Middle frontal gyrus (tissue), 1 donor: ENCODE results near the gene NCK1.

ENCODE experiments used
- DNase-seq: peaks from one replicate; pipeline ENCODE4 v3.0.0-alpha.2; 2015; ENCODE audit warnings: low spot score; ENCODE audit errors: extremely low spot score

The NCK1 gene

DNA sequence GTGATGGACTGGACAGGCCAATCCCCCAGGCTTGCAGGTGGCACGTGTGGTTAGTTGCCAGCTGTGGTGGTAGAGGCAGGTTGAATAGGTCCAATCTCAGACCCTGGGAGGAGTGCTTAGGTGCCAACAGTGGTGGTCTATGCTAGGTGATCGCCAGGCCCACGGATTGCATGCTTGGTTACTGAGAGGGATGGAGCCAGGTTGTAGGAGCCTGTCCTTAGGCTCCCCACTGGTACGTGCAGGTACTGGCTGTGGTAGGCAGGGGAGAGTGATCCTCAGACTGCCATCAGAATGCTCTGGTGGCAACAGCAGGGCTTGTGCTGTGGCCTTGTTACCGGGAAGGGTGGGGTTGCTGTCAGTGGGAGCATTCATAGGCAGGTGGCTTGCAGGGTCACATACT lies 44.7 kb downstream of the NCK1 start:
- no peak for DNase-seq

DNA sequence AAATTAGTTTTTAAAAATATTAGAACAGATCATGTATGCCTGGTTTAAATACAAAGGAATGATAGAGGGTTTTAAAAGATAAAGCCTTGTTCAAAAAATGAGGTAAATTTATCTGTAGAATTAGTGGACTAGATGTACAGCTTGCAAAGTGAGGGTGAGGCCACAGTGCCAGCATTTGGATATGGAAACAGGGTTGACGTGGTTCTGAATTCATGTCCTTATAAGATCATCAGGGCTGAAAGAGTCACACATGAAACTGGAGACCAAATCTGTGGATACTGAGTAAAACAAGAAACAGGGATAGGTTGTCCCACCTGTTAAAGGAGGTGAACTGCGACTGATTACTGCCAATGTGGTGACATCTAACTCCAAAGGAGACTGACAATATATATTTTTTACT lies 46.3 kb downstream of the NCK1 start:
- DNase-seq = no peak

DNA sequence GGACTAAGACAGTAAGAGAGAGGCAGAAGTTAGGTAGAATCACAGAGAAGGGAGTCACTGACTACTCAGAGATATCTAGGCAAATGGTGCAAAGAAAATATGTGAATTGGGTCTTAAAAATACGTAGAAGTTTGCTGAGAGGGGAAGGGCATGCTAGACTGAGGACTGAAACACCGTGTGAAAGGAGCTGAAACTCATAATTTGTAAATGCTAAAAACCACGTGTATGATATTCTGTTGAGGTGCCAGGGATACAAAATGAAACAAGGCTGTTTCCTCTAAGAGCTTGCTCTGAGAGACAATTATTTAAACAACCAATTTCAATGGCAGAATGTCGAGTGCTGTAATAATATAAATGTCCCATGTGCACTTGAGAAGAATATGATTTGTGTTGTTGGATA lies 47.2 kb downstream of the NCK1 start:
- no peak for DNase-seq

DNA sequence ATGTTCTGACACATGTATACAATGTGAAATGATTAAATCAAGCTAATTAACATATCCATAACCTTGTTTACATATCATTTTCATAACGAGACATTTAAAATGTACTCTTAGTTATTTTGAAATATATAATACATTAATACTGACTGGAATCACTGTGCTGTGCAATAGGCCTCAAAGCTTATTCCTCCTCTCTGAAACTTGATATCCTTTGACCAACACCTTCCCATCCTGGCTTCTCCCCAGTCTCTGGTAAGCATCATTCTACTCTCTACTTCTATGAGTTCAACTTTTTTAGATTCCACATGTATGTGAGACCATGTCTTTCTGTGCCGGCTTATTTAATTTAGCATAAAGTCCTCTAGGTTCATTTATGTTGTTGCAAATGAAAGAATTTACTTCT lies 48.7 kb downstream of the NCK1 start:
- no peak for DNase-seq

DNA sequence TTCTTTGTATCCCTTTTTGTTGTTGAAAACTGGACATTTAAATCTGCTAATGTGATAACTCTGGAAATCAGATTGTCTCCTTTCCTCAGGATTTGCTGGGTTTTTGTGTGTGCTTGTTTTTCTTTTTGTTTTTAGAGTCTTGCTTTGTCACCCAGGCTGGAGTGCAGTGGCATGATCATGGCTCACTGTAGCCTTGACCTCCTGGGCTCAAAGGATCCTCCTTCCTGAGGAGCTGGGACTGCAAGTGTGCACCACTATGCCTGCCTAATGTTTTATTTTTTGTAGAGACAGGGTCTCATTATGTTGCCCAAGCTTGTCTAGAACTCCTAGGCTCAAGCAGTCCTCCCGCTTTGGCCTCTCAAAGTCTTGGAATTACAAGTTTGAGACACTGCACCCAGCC lies 51.2 kb downstream of the NCK1 start:
- DNase-seq = no peak

DNA sequence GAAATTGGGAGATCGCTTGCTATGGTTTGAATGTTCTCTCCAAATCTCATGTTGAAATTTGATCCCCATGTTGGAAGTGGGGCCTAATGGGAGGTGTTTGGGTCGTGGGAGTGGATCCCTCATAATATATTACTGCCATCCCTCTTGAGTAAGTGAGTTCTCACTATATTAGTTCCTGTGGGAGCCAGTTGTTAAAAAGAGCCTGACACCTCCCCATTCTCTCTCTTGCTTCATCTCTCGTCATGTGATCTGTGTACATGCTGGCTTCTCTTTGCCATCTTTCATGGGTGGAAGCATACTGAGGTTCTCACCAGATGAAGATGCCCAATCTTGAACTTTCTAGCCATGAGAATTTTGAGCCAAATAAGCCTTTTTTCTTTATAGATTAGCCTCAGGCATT lies 52.7 kb downstream of the NCK1 start:
- no peak for DNase-seq

DNA sequence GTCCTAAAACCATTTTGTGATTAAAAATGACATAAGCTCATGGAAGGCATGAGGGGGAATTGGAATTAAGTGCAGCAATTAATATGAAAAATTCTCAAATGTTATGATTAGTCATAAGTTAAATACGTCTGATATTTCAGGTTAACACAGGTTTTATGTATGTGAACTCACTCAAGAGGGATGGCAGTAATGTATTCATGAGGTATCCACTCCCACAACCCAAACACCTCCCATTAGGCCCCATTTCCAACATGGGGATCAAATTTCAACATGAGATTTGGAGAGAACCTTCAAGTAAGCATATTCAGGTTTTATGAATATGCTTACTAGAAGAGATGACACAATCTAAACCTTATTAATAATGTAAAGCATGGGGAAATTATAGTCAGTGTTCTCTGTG lies 54.2 kb downstream of the NCK1 start:
- DNase-seq = no peak

DNA sequence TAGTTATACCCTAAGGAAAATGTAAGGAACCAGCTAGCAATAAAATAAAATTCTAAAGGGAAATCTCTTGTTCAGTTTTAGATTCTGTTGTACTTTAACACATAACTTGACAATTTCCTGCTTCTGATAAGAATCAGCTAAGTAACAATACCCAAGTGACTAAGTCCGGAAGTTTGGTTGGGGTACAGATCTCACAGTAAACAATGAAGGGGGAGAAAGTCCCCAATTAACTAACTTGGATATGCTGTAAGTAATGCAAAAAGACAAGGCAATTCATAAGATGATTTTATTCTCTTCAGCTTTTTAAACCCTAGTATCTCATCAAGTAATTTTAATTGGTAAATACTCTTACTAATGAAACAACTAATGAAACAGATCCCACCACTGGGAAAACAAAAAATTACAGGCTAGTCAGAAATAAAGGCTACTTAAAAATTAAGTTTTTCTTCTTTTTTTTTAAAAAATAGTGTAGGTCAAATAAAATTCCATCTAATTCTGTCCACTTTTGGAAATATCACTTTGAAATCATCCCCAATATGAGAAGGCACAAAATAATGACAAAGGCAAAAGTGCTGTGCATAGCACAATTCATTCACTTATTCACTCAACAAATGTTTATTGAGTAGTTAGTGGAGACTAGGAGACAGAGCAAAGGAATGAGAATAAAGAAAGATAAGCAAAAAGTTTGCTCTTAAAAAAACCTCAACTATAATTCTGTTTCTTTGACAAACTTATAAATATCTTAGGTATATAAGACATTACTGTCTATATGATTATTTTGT lies 58.0 kb downstream of the NCK1 start:
- DNase-seq = no peak

DNA sequence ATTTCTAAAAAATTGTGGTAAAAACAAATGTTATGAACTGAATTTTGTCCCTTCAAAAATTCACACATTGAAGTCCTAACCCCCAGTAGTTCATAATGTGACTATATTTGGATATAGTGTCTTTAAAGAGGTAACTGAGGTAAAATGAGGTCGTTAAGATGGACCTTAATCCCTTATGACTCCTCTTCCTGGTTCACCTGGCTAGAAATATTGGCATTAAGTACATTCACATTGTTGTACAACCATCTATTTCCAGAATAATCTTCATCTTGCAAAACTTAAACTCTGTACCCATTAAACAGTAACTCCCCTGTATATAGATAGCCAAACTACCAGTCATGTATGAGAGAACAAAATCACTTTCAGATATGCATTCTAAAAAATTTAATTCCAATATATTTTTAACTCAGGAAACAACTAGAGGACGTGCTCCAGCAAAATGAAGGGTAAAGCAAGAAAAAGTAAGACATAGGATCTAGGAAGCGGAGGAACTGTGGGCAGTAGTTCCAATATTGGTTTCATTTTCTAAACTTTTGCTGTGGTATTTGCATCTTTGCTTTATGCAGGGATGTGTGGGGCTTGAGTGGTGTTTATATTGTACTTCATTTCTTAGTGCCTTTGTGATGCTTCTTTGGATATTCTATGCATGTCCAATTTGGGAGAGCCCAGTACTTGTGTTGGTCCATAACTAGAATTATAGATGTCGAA lies 59.0 kb downstream of the NCK1 start:
- DNase-seq = no peak

DNA sequence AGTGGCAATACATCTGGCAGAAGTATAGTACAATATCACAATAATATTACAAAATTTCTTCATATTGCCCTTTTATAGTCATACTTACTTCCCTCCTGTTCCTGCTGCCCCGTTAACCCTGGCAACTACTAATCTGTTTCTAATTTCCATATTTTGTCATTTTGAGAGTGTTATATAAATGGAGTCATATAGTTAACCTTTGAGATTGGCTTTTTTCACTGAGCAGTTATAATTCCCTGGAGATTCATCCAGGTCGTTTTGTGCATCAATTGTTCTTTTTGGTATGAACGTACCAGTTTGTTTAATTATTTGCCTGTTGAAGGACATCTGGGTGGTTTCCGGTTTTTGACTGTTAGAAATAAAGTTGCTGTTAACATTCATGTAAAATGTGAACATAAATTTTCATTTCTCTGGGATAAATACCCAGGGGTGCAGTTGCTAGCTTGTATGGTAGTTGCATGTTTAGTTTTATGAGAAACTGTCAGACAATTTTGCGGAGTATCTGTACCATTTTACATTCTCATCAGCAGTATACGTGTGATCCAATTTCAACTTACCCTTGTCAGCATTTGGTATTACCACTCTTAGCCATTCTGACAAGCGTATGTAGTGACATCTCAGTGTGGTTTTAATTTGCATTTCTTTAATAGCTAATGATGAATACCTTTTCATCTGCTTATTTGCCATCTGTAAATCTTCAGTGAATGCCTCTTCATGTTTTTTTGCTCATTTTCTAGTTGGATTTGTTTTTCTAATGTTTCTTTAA lies 63.6 kb downstream of the NCK1 start:
- DNase-seq = no peak

DNA sequence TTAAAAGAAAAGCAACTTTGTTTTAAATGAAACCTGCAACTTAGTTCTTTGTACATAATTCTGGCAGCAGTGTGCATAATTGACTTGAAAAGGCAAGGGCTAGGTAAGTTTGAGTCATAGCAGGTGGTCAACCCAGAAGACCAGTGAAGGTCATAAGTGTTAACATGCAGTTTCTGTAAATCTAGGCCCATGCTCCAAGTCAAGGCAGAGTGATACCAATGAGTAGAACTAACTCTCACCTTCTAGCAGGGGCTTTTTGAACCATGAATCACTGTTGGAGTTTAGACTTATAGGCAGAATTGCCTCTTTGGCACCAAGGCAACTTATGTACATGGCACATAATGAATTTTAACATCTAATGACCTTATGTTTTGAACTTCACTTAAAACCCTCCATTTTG lies 66.2 kb downstream of the NCK1 start:
- no peak for DNase-seq

DNA sequence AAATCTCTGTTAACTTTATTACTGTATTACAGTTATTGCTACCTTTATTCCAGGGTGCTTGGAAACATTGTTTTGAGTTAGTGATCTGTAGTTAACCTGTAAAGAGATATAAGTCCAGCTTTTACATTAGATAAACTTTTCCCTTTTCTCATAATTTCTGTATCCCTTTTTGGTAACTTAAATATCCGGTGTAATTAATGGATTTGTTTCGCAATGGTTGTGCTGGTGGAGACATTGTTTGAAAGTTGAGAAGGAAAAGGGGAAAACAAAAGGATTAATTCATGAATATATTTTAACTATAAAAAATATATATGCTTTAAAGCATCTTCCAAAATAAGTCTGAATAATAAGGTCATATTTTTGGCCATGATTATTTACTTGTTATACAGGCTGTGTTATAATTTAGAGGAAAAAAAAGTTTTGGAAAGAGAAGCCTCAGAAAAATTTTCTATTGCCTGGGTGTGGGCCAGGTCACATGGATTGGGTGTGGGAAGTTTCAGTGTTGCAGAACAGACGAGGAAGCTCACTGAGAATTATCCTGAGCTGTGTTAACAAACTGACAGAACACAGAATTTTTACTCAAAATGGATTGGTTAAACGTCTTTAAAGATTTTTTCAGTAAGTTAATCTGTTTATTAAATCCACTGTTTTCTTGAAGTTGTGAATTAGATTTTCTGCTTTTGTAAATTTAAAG lies 68.1 kb downstream of the NCK1 start:
- no peak for DNase-seq

DNA sequence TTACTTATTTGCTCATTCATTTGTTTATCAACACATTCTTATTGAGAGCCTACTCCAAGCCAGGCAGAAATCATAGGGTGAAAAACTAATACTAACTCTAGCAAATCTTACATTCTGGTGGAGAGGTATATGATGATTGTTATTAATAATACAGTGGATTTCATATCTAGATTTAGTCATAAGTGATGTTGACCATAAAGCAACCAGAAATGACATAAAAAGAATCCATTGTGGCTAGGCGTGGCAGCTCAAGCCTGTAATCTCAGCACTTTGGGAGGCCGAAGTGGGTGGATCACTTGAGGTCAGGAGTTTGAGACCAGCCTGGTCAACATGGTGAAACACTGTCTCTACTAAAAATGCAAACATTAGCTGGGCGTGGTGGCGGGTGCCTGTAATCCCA lies 69.6 kb downstream of the NCK1 start:
- no peak for DNase-seq

DNA sequence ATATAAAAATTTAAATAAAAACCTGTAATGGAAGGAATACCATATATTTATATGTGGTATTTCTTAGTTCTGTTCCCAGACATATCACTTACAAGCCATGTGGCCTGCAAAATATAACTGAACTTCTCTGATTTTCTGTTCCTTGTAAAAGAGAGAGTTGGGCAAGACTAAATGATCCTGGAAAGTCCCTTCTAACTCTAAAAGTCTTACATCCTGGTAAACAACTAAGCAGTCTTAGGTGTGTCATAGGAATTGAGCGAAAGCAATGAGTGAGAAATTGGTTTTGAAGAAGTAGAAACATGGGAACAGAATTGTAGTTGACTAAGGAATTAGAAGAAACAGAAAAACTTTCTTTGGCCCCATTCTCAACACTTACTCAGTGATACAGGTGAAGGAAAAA lies 70.5 kb downstream of the NCK1 start:
- DNase-seq = no peak

DNA sequence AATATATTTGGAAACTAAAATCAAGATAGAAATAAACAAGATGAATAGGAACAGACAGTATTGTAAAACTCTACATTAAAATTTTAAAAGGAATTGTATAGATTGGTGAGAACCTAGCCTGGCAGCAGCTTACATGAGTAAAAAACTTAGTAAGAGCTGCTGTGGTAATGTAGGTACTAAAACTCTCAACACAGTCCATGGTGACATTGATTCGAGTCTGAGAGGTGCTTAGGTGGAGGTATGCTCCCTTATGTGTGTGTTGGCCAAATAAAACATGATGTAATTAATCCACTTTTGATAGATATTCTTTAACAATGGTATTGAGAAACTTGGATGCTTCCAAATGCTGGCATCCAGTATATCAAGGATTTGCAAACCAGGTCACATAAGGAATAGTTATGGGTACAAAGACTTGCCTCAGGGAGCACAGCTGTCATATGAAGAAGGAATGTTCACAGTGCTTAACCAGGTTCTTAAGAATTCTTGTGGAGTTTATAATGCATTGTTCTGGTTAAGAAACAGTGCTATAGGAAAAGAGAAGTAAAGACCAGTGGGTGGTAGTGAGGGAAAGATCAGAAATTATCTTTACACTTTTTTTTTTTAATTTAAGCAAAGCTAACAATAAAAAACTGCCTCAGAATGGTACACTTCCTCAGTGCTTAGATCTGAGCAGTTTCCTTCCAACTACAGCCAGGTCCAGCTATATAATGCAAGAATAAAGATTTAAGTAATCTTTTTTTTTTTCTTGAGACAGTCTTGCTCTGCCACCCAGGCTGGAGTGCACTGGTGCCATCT lies 71.2 kb downstream of the NCK1 start:
- DNase-seq = no peak

DNA sequence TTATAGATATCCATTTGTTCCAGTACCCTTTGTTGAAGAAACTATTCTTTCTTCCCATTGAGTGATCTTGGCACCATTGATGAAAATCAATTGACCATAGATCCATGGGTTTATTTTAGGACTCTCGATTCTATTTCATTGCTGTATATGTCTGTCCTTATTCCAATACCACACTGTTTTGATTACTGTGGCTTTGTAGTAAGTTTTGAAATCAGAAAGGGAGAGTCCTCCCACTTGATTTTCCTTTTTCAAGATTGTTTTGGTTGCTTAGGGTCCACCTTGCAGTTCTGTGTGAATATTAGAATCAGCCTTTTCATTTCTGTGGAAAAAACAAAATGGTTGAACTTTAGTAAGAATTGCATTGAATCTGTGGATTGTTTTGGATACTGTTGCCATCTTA lies 75.2 kb downstream of the NCK1 start:
- no peak for DNase-seq

DNA sequence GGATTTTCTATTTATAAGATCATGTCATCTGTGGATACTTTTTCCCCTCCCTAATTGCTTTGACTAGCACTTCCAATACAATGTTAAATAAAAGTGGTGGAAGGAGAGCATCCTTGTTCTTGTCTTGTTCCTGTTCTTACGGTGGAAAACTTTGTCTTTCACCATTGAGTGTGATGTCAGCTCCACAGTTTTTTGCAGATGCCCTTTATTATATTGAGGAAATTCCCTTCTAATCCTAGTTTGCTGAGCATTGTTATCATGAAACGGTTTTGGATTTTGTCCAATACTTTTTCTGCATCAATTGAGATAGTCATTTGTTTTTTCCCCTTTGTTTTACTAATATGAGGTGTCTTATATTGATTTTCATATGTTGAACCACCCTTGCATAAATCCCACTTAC lies 75.8 kb downstream of the NCK1 start:
- no peak for DNase-seq

DNA sequence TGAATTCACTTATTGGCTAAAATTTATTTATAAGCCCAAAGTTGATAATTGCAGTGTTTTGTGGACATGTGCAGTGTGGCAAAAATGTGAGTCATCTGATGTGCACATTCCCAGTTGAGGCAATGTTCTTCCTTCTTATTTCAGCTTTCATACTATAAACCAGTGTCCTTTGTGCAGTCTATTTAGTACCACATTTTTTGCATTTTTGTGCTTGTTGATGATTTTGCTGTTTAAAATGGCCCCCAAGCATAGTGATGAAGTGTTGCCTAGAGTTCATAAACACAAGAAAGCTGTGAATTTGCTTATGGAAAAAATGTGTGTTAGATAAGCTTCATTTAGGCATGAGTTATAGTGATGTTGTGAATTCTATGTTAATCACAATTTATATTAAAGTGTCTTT lies 76.3 kb downstream of the NCK1 start:
- no peak for DNase-seq

DNA sequence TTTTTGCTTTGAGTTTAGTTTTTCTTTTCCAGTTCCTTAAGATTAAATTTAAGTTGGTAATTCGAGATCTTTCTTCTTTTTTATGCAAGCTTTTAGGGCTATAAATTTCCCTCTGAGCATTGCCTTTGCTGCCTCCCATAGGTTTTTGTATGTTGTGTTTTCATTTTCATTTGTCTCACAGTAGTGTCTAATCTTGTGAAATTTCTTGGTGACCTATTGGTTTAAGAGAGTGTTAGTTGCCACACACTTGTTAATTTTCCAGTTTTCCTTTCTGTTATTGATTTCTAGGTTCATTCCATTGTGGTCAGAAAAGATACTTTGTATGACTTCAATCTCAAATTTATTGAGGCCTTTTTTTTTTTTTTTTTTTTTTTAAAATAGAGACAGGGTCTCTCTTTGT lies 77.5 kb downstream of the NCK1 start:
- DNase-seq = no peak

DNA sequence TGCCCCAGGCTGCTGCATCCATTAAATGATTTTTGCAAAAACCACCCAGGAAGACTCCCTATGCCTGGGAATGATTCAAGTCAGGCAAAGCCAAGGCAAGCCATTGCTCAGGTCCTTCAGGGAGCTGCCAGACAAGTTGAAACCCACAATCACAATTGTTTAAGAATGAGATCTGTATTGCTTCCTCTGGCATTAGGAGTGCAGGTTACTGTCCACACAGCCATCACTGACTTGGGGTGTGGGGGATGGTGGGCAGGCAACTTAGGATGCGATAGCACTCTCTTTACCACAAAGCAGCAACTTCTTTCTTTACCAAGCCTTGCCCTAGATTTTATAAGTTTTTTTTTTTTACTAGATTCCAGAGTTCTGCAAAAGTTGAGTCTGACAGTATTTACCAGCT lies 80.8 kb downstream of the NCK1 start:
- no peak for DNase-seq

DNA sequence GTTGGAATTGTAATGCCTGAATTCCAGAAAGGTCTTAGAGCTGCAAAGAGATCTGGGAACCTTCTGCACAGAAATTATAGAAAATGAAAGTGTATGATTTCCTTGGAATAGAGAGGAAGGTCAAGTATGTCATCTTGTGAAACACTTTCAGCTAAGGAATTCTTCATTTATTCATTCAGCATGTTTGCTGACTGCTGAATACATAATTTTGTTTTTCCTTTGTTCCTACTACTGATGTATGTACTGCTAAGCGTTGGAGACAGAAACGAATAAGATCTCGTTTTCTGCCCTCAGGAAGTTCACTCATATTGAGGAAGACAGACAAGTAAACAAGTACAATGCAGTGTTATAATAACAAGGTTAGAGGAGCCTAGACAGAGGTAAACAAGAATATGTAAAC lies 81.4 kb downstream of the NCK1 start:
- DNase-seq = no peak
